Measurements from ENCODE around the gene UIMC1. TPM values are rescaled to one million over a fixed set of nuclear protein-coding genes. Genes with fewer than 3 reads are reported as not detected.

The UIMC1 gene
- total RNA-seq, 1 experiment from 2014 or later = 52.8 TPM

GRCh38 chr5:176895831-176896230 lies 110.7 kb downstream of the UIMC1 start:
- CTCF ChIA-PET = interaction anchor here (0.5 to 1.4 kb wide), 4 partner anchors 78 to 249 kb away, joined by 3 to 8 read pairs (median 4); no protein-coding TSS in a partner anchor
- POLR2A ChIA-PET = no interaction called here
- Histone ChIP-seq H3K9me3 (no peaks in the 10 kb centered on the region), H3K4me3 (ENCODE audit: low read depth, low read length) (no peak overlapping the region), H3K27me3 (replicated peaks; ENCODE audit: control insufficient read depth, insufficient read depth, low read length) (no peaks in the 10 kb centered on the region), H3K36me3 (ENCODE audit: control insufficient read depth, insufficient read depth, low read length) (no peaks in the 10 kb centered on the region), H3K4me1 (no peaks in the 10 kb centered on the region)
- no peak overlapping the region for H3K4me3 Mint-ChIP-seq (ENCODE audit: unreplicated experiment)
- no peaks in the 10 kb centered on the region for H3K27me3 Mint-ChIP-seq (ENCODE audit: insufficient read depth, unreplicated experiment)
- no peaks in the 10 kb centered on the region for H3K4me1 Mint-ChIP-seq (ENCODE audit: low read depth, unreplicated experiment)
- intact Hi-C loops (cut with micrococcal nuclease; ENCODE audit: unreplicated experiment) = no loop called here
- TF ChIP-seq CTCF (IDR thresholded peaks at IDR 0.05; ENCODE audit: insufficient read depth in 1 of 2, low read depth in 1 of 2, low read length in 1 of 2, severe bottlenecking in 1 of 2, unreplicated experiment in 1 of 2) = no peak
- no peaks in the 10 kb centered on the region for H3K9me3 Mint-ChIP-seq (ENCODE audit: unreplicated experiment)
- no TSS peak for BruUV-seq (replicated peaks)
- peaks cover 10% of the 10 kb centered on the region for H3K36me3 Mint-ChIP-seq (ENCODE audit: insufficient read depth, unreplicated experiment)
- H3K27ac Mint-ChIP-seq (ENCODE audit: unreplicated experiment) = no peak overlapping the region
- no peak for DNase-seq

- intact Hi-C loops (cut with micrococcal nuclease; ENCODE audit: unreplicated experiment) = no loop called here
- H3K36me3 ChIP-seq (ENCODE audit: control insufficient read depth, insufficient read depth, low read length) = no peaks in the 10 kb centered on the region
- Mint-ChIP-seq H3K9me3 (ENCODE audit: unreplicated experiment) (no peaks in the 10 kb centered on the region), H3K4me3 (ENCODE audit: unreplicated experiment) (no peak overlapping the region), H3K27me3 (ENCODE audit: insufficient read depth, unreplicated experiment) (no peaks in the 10 kb centered on the region), H3K27ac (ENCODE audit: unreplicated experiment) (no peak overlapping the region), H3K4me1 (ENCODE audit: low read depth, unreplicated experiment) (no peaks in the 10 kb centered on the region), H3K36me3 (ENCODE audit: insufficient read depth, unreplicated experiment) (peaks cover 6% of the 10 kb centered on the region)
- no peak for DNase-seq
- H3K9me3 ChIP-seq = no peaks in the 10 kb centered on the region
- H3K27me3 ChIP-seq (replicated peaks; ENCODE audit: control insufficient read depth, insufficient read depth, low read length) = no peaks in the 10 kb centered on the region
- no peaks in the 10 kb centered on the region for H3K4me1 ChIP-seq
- no peak overlapping the region for H3K4me3 ChIP-seq (ENCODE audit: low read depth, low read length)
- ChIA-PET POLR2A (no interaction called here), CTCF (no interaction called here)
- BruUV-seq (replicated peaks) = no TSS peak
- no peak for TF ChIP-seq CTCF (IDR thresholded peaks at IDR 0.05; ENCODE audit: insufficient read depth in 1 of 2, low read depth in 1 of 2, low read length in 1 of 2, severe bottlenecking in 1 of 2, unreplicated experiment in 1 of 2)
These were observed 112.3 kb downstream of the UIMC1 start for GRCh38 chr5:176894298-176894697.

GRCh38 chr5:176892663-176893062 lies 113.9 kb downstream of the UIMC1 start:
- H3K9me3 Mint-ChIP-seq (ENCODE audit: unreplicated experiment) = no peaks in the 10 kb centered on the region
- no peaks in the 10 kb centered on the region for H3K27me3 ChIP-seq (replicated peaks; ENCODE audit: control insufficient read depth, insufficient read depth, low read length)
- ChIA-PET POLR2A (no interaction called here), CTCF (no interaction called here)
- no peak overlapping the region for H3K4me3 Mint-ChIP-seq (ENCODE audit: unreplicated experiment)
- no peak overlapping the region for H3K27ac Mint-ChIP-seq (ENCODE audit: unreplicated experiment)
- no peak for TF ChIP-seq CTCF (IDR thresholded peaks at IDR 0.05; ENCODE audit: insufficient read depth in 1 of 2, low read depth in 1 of 2, low read length in 1 of 2, severe bottlenecking in 1 of 2, unreplicated experiment in 1 of 2)
- H3K27me3 Mint-ChIP-seq (ENCODE audit: insufficient read depth, unreplicated experiment) = no peaks in the 10 kb centered on the region
- no peaks in the 10 kb centered on the region for H3K36me3 Mint-ChIP-seq (ENCODE audit: insufficient read depth, unreplicated experiment)
- intact Hi-C loops (cut with micrococcal nuclease; ENCODE audit: unreplicated experiment) = no loop called here
- H3K4me1 Mint-ChIP-seq (ENCODE audit: low read depth, unreplicated experiment) = no peaks in the 10 kb centered on the region
- no peaks in the 10 kb centered on the region for H3K36me3 ChIP-seq (ENCODE audit: control insufficient read depth, insufficient read depth, low read length)
- BruUV-seq (replicated peaks) = no TSS peak
- H3K4me3 ChIP-seq (ENCODE audit: low read depth, low read length) = no peak overlapping the region
- H3K9me3 ChIP-seq = no peaks in the 10 kb centered on the region
- H3K4me1 ChIP-seq = no peaks in the 10 kb centered on the region
- DNase-seq = no peak

Measured in Caco-2 (cell line).